HepG2 (cell line): ENCODE data around the gene PELI2. TPM values are rescaled to one million over a fixed set of nuclear protein-coding genes. Genes with fewer than 3 reads are reported as not detected.

ENCODE experiments used
- ATAC-seq: fragments of 200-7000 bp; cut with Tn5 transposase; 3 replicates; pipeline ENCODE4 v1.9.1; 2020; ENCODE audit warnings: mild to moderate bottlenecking, moderate library complexity
- BruUV-seq: library from RNA; stranded (reverse); fragments of 400-500 nt; replicated peaks from 2 replicates; lab custom pipeline; 2021; lab: Mats Ljungman, UMichigan
- CTCF ChIA-PET: fragments of 300-600 bp; formaldehyde crosslinking; extraction: SDS; loops from one replicate; lab custom pipeline; 2021; ENCODE audit warnings: low total read pairs, inconsistent platforms, low intra/inter-chr PET ratio; lab: Yijun Ruan, JAX
- POLR2A ChIA-PET: fragments of 350-600 bp; sonication (Branson Sonifier 250); formaldehyde crosslinking; loops from one replicate; lab custom pipeline; 2020; ENCODE audit warnings: antibody characterized with exemption, inconsistent platforms; lab: Yijun Ruan, JAX
- DNase-seq: peaks from one replicate; pipeline ENCODE4 v3.0.0-alpha.2; 2015; ENCODE audit warnings: low spot score
- FAIRE-seq: peaks from 3 replicates; lab custom pipeline; 2011; peaks lifted over from hg19 to GRCh38; lab: Jason Lieb, UNC
- H2AFZ ChIP-seq: one replicate; pipeline ENCODE4 v1.6.1; 2011; ENCODE audit warnings: low read length, inconsistent platforms
- H3K27ac ChIP-seq: fragments of 300-600 bp; 3 replicates; pipeline ENCODE4 v1.8.0; 2011; ENCODE audit warnings: mixed run types, mild to moderate bottlenecking, mixed read lengths, low read length, inconsistent platforms; ENCODE audit not compliant: insufficient read depth; ENCODE audit errors: extremely low read length
- H3K27me3 ChIP-seq, 2 experiments: fragments of 200-600 bp in 1 of 2; 2 replicates in 1 of 2; 3 replicates in 1 of 2; pipeline versions ENCODE4 v1.6.0 to v1.8.0; 2011; ENCODE audit warnings: low read length in 2 of 2, mild to moderate bottlenecking in 2 of 2, moderate library complexity in 2 of 2, inconsistent platforms in 1 of 2; ENCODE audit not compliant: insufficient read depth in 2 of 2, control insufficient read depth in 1 of 2
- H3K36me3 ChIP-seq, 2 experiments: fragments of 200-600 bp in 1 of 2; replicated peaks in 1 of 2; 2 replicates in 1 of 2; 3 replicates in 1 of 2; pipeline versions ENCODE4 v1.5.1 to v1.8.0; 2011; ENCODE audit warnings: low read length in 2 of 2, inconsistent platforms in 1 of 2; ENCODE audit not compliant: insufficient read depth in 2 of 2, control insufficient read depth in 1 of 2
- H3K4me1 ChIP-seq: 2 replicates; pipeline ENCODE4 v1.5.1; 2012; ENCODE audit warnings: low read length, inconsistent platforms; ENCODE audit not compliant: insufficient read depth
- H3K4me2 ChIP-seq: 2 replicates; pipeline ENCODE4 v1.6.0; 2011; ENCODE audit warnings: low read depth, low read length, inconsistent platforms
- H3K4me3 ChIP-seq, 3 experiments: fragments of 200-600 bp in 1 of 3; sonication (generic), shearing (Covaris generic) in 1 of 3; replicated peaks in 1 of 3; 2 replicates each; pipeline ENCODE4 v1.5.1; 2011 to 2016; ENCODE audit warnings: low read length in 3 of 3, inconsistent platforms in 2 of 3, low read depth in 2 of 3, mild to moderate bottlenecking in 2 of 3, control low read depth in 1 of 3, mixed read lengths in 1 of 3; ENCODE audit not compliant: insufficient read depth in 1 of 3
- H3K79me2 ChIP-seq: one replicate; pipeline ENCODE4 v1.6.1; 2011; ENCODE audit warnings: low read length, inconsistent platforms; ENCODE audit not compliant: insufficient read depth
- H3K9ac ChIP-seq: 2 replicates; pipeline ENCODE4 v1.6.0; 2011; ENCODE audit warnings: mild to moderate bottlenecking, low read depth, low read length, inconsistent platforms; ENCODE audit not compliant: insufficient read depth
- H3K9me3 ChIP-seq: 2 replicates; pipeline ENCODE4 v1.5.1; 2012; ENCODE audit warnings: mild to moderate bottlenecking, low read length
- H4K20me1 ChIP-seq: 2 replicates; pipeline ENCODE4 v1.6.0; 2011; ENCODE audit warnings: inconsistent platforms, mild to moderate bottlenecking, low read length, moderate library complexity; ENCODE audit not compliant: insufficient read depth
- ARID4A ChIP-seq: sonication (generic); formaldehyde crosslinking; IDR thresholded peaks from 2 replicates; pipeline ENCODE4 v1.5.0; 2020; ENCODE audit warnings: mild to moderate bottlenecking, missing genetic modification reagents, borderline replicate concordance
- IRF2 ChIP-seq: IDR thresholded peaks from 2 replicates; pipeline ENCODE4 v1.6.1; 2018; ENCODE audit warnings: missing genetic modification reagents, missing compliant biosample characterization
- KDM2A ChIP-seq: sonication (generic); formaldehyde crosslinking; IDR thresholded peaks from 2 replicates; pipeline ENCODE4 v1.4.0; 2020; ENCODE audit warnings: low read depth, missing genetic modification reagents, borderline replicate concordance
- SATB2 ChIP-seq: sonication (generic); formaldehyde crosslinking; IDR thresholded peaks from 2 replicates; pipeline ENCODE4 v1.5.0; 2020; ENCODE audit warnings: missing genetic modification reagents
- YEATS2 ChIP-seq: sonication (generic); formaldehyde crosslinking; IDR thresholded peaks from 2 replicates; pipeline ENCODE4 v1.4.0; 2020; ENCODE audit warnings: missing genetic modification reagents, borderline replicate concordance
- ZNF414 ChIP-seq: sonication (generic); formaldehyde crosslinking; IDR thresholded peaks from 2 replicates; pipeline ENCODE4 v1.5.0; 2020; ENCODE audit warnings: missing genetic modification reagents
- ZNF629 ChIP-seq: sonication (generic); formaldehyde crosslinking; conservative IDR thresholded peaks from 2 replicates; pipeline ENCODE4 v1.5.0; 2020; ENCODE audit warnings: missing genetic modification reagents
- WGBS: methylation state at CpG from one replicate; pipeline ENCODE4 v1.1.6; 2017; ENCODE audit warnings: low lambda C conversion rate; 5-methylcytosine and 5-hydroxymethylcytosine counted together
- in situ Hi-C: cut with HindIII; loops from 2 replicates; pipeline ENCODE4 v1.10.0; 2017; ENCODE audit warnings: low pct_unique_long_range_greater_than_20kb; ENCODE audit not compliant: extremely low pct_ligation_motif_present
- intact Hi-C: fragments of 100-400 bp; cut with micrococcal nuclease; formaldehyde crosslinking; loops from one replicate; pipeline ENCODE4 v1.10.0; 2022; ENCODE audit not compliant: unreplicated experiment
- polyA plus RNA-seq, 8 experiments: library from polyadenylated mRNA; depleted of rRNA in 3 of 8; stranded (reverse) in 7 of 8; unstranded in 1 of 8; fragments of >200 nt; fragmentation: Illumina TruSeq in 4 of 8; extraction: Trizol in 4 of 8; gene quantifications; 2 replicates each; pipeline versions ENCODE4 v1.2.1 to v1.2.3, GENCODE V29; 2011 to 2016; ENCODE audit warnings: low read depth in 4 of 8, missing spikeins in 1 of 8, mixed read lengths in 1 of 8; ENCODE audit not compliant: insufficient read depth in 1 of 8
- total RNA-seq, 5 experiments: library from RNA; depleted of rRNA; stranded (reverse); fragments of >200 nt; fragmentation: Illumina TruSeq; extraction: Trizol; gene quantifications; 2 replicates each; pipeline ENCODE4 v1.2.3, GENCODE V29; 2016; ENCODE audit warnings: low read depth in 1 of 5

The PELI2 gene
- total and polyA plus RNA-seq, 2 of the 13 experiments (the other 11 are each of a cell fraction or from before 2014, with no cell fraction given): 0.07 TPM; not detected in 1

- POLR2A ChIA-PET: no interaction called here
- intact Hi-C loops: no loop called here
Measured at GRCh38 chr14:56195223-56195622, 77.0 kb downstream of the PELI2 start.

More at GRCh38 chr14:56195223-56195622, 77.0 kb downstream of the PELI2 start:
- Histone ChIP-seq H3K27ac (no peak overlapping the region), H3K4me3 (no peak overlapping the region), H4K20me1 (no peaks in the 10 kb centered on the region), H3K9ac (no peak overlapping the region), H3K4me2 (no peak overlapping the region), H3K4me1 (no peaks in the 10 kb centered on the region), H3K79me2 (no peaks in the 10 kb centered on the region), H3K36me3 (no peaks in the 10 kb centered on the region), H3K27me3 (peaks cover 0 to 2% of the 10 kb centered on the region in 2 experiments; a peak in 2 of 5 replicates), H2AFZ (no peak overlapping the region), H3K9me3 (no peaks in the 10 kb centered on the region)
- 20% methylated on average over 5 of the region's 5 CpGs for WGBS
- in situ Hi-C loops: no loop called here
- FAIRE-seq (no peak), DNase-seq (no peak), ATAC-seq (no peak)
- no TSS peak for BruUV-seq
- CTCF ChIA-PET: no interaction called here
- TF ChIP-seq ZNF414 (no peak), ARID4A (CRISPR knock-in tag) (no peak), KDM2A (CRISPR knock-in tag) (no peak), IRF2 (CRISPR knock-in tag) (no peak), YEATS2 (CRISPR knock-in tag) (no peak), ZNF629 (CRISPR knock-in tag) (no peak), SATB2 (CRISPR knock-in tag) (no peak)
